DOHH2 (cell line): Measurements from ENCODE around the gene KTI12.

Experiments
- EZH2phosphoT487 ChIP-seq: fragments of 200-600 bp; sonication (generic); IDR thresholded peaks from 2 replicates; pipeline ENCODE4 v1.6.1; 2017; ENCODE audit warnings: borderline replicate concordance, mild to moderate bottlenecking, antibody characterized with exemption, low read length, moderate library complexity, mixed read lengths
- TF ChIP-seq, protein P1 (sequence below): fragments of 200-600 bp; sonication (generic); IDR thresholded peaks from one replicate; pipeline ENCODE4 v1.5.1; 2014; ENCODE audit warnings: antibody characterized with exemption, mild to moderate bottlenecking, low read depth, low read length; ENCODE audit not compliant: poor library complexity, severe bottlenecking

DNA sequence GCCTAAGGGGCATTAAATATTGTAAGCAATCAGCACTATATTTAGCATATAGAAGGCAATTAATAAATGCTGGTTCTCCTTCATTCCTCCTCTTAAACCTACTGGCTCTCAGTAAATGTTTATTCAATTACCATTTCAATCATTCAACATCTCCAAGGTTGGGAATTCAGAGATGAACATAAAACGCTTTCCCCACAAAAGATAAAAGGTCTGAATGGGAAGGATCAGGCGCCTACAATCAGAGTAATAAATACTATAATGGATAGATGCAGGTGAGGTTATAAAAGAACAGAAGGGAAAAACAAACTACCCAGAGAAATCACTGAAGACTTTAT lies 407 bp upstream of the KTI12 start:
- TF ChIP-seq, protein P1, sequence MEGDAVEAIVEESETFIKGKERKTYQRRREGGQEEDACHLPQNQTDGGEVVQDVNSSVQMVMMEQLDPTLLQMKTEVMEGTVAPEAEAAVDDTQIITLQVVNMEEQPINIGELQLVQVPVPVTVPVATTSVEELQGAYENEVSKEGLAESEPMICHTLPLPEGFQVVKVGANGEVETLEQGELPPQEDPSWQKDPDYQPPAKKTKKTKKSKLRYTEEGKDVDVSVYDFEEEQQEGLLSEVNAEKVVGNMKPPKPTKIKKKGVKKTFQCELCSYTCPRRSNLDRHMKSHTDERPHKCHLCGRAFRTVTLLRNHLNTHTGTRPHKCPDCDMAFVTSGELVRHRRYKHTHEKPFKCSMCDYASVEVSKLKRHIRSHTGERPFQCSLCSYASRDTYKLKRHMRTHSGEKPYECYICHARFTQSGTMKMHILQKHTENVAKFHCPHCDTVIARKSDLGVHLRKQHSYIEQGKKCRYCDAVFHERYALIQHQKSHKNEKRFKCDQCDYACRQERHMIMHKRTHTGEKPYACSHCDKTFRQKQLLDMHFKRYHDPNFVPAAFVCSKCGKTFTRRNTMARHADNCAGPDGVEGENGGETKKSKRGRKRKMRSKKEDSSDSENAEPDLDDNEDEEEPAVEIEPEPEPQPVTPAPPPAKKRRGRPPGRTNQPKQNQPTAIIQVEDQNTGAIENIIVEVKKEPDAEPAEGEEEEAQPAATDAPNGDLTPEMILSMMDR, result no peak
- TF ChIP-seq EZH2phosphoT487, result no peak
